Measurements from ENCODE around the gene CHDH.

Gene CHDH

GRCh38 chr3:53780806-53781205 is 65.4 kb downstream of the CHDH start:
- DNase-seq = no peak

DNA sequence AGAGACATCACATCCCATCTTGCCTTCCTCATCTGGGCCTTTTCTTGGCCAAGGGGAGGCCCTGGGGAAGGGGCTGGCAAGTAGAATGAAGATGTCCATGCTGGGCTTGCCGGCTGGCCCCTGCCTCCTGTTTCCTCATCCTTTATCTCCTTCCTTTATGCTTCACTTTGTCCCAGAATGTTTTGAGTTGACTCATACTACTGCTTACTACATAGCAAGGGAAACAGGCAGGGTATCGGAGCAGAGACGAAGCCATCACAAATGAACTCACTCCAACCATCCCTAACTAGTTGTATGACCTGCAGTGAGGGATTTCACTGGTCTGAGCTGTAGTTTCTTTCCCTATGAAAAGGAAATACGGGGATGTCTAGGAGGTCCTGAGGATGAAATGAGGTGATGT is 66.0 kb downstream of the CHDH start:
- DNase-seq = no peak

DNA sequence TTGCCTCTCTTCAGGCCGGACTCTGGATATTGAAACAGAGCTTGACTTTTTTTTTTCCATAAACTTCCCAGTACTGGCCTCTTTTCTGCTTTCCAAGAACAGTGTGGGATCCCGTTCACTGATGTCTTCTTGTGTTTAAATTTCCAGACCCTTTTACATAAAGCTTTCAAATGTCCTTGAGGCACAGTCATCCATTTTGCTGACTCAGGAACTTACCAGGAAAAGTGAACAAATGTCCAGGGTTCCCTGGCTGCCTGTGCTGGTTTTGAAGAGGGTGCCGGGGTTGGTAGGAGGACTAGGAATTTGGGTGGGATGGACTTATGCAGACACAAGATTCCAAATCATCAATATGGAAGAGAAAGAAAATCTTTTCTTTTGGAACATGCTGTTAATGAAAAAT is 68.1 kb downstream of the CHDH start:
- DNase-seq = no peak

GRCh38 chr3:53777468-53777867 is 68.8 kb downstream of the CHDH start:
- no peak for DNase-seq

GRCh38 chr3:53776494-53777101 is 69.6 kb downstream of the CHDH start:
- DNase-seq = no peak

DNA sequence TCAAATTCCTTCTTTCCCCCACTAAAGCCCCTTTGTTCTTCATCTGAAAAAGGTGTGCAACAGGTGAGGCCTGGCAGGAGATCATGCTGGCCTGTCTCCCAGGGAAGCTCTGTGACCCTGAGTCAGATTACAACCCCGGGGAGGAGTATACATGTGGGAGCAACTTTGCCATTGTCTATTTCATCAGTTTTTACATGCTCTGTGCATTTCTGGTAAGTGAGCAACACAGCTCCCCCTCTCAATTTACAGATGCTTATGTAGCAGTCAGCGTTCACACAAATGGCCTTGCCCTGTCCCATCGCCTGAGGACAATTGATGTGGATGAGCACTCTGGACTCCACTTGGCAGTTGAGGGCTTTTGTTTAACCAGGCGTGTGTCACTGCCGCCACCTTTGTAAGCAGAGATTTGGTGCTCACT is 70.4 kb downstream of the CHDH start:
- DNase-seq = no peak

DNA sequence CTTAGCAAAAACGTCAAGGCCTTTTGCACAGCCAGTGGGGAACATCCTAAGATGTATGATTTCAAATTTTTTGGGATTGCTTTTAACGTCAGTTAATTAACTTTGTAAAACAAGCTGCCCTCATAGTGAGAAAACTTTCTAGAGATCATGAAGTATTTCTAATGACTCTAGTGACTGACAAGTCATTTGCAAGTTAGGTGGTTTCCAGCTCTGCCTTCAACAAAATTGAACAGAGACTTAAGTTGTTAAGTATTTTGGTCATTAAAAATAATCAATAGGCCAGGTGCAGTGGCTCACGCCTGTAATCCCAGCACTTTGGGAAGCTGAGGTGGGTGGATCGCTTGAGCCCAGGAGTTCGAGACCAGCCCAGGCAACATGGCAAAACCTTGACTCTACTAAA is 71.2 kb downstream of the CHDH start:
- no peak for DNase-seq

GRCh38 chr3:53774414-53774813 is 71.8 kb downstream of the CHDH start:
- DNase-seq = no peak

DNA sequence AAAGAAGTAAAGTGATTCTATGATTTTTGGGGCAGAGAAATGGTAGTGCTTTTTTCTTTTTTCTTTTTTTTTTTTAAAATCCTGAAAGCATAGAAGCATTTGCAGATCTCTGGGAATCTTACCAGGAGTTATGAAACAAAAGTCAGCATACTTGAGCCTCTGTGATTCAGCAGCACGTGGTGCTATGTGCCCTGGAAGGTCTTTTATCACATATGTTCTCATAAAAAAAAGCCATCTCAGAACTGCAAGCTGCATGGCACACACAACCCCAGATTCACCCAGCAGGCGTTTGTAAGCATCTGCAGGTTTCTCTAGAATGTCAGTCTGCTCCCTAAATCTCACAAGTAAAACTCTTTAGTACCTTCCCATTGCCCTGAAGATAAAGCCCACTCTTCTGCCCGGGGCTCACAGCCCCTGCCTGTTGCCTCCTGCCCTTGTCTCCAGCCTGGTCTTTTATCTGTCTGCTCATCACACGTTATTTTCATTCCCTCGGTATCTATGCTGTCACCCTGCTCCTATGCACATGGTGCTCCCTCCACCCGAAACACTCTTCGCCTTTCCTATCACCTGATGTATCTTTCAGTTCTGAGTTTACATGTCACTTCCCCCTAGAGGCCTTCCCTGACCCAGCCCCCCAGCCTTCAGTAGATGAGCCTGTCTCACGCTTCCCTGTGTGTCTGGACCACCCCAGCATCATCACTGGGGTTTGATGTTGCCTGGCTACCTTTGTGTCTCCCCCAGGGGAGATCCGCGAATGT is 72.4 kb downstream of the CHDH start:
- no peak for DNase-seq

- DNase-seq = no peak
Measured at GRCh38 chr3:53773021-53773436, 73.2 kb downstream of the CHDH start.

- DNase-seq = no peak
Measured at GRCh38 chr3:53772562-53772961, 73.7 kb downstream of the CHDH start.

DNA sequence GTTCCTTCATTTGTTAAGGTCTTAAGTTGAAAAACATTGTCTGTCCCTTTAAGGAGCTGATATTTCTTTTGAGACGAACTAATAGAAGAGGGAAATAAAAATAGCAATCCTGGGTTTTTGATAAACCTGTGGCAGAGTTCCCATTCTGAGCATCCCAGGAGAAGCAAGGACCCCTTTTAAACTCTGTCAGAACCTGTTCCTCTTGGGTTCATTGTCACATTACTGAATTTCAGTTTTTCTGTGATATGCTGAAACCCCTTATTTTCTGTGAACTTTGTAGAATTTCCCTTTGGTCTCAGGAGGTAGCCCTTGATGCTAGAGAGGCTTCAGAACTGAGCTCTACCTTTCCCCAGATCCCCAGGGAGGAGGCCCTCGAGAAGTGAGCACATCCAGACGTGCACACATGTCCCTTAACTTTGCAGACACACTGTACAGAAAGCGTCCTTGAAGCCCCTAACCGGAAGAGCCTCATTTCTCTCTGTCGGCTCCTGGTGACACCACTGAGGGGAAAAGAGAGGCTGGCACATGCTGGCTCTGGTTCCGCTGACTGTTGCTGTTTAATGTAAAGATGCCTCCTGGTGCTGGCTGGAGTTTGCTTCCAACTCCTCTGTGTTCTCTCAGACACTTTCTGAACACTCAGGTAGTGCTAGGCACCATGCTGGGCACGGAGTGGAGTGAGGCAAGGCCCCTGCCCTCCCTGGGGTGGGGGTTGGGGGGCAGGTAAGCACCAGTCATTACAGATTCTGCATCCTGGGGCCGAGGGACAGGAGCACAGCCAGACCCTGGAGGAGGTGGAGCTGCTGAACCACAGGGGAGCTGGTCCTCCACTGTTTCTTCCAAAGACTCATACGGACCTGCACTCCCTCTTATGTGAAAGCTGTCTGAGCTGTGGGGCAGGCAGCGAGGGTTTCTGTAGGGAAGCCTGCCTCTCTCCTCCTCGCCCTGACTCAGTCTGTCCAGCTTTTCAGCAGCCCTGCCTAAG is 77.5 kb downstream of the CHDH start:
- DNase-seq = no peak

DNA sequence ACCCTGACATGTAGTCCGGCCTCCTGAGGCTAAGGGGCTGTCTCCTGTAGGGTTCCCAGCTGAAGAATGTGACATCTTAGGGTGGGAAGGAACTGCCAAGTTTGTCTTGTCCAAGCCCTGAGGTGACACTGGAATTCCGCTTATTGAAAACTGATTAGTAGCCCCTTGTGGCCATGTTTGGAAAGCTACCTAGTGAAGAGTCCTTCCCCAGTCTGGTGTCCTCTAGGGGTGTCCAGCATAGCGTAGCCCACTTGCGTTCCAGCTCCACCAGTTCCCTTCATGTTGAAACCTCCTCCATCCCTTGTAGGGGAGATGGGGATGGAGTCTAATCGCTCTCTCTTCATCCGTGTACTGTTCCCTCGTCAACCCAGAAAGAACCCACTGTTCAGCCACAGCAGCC is 79.5 kb downstream of the CHDH start:
- no peak for DNase-seq

DNA sequence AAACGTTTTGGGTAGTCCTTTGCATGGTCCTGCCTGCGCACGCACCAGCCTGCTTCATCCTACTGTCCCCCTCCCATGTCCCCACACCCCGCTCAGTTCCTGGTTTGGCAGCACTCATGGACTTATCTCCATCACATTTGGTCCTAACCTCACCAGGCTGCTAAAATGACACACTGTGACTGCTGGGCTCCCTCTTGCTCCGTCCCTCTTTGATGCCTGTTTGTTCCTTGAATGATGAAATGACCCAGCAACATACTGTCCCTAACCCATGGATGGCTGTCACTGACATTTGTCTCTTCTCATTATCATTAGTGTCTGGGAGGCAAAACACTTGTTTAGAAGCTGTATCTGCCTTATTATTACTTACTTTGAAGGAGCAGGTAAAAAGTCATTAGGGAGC is 80.5 kb downstream of the CHDH start:
- DNase-seq = no peak

DNA sequence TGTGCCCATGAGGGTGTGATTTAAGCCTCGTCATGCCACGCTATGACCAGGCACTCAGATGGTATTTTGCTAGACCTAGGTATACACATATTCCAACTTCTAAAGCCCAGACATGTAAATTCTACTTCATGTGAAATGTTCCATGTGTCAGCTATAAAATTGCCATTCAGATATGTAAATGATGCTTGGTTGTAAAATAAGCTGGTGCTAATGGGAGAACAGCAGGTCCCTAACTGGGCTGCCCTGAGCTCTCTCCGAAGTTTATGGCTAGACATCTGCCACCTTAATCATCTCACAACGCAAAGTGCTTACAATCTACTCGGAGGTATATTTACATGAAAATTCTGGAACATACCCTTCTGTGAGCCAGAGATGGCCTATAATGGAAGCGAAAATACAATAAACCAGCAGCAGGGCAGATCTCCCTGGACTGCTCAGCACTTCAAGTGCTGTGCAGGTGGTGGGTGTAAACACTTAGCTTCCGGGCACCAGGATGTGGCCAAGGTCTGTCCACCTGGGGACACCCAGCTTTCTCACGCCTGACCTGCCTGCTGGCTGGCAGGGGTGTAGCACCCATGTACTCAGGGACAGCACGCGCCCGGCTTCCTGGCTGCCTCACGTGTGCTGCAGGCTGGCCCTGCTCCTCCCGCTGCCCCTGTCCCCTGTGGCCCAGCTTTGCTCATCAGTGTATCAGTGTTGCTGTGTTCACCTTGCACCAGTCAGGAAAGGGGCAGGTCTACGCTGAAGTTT is 82.0 kb downstream of the CHDH start:
- no peak for DNase-seq

DNA sequence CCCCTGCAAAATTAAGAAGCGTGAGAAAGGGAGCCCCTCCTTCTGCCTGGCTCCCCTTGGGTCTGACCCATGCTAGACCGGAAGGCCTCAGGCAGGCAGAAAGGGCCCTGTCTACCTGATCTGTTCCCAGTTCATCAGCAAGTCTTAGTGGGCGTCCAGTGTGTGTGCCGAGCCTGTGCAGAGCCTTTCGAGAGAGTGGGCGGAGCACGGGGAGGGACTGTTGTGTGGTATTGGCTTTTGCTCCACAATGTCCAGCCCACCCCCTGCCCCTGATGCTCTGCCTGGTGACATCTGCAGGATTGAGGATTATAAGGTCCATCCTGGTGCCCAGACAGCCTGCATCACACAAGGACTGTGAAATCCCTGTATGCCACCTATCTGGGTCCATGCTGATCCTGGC is 82.9 kb downstream of the CHDH start:
- DNase-seq = no peak
